GM13977 (cell line): ENCODE measurements around the gene MAGI2.

ENCODE experiments used
- DNase-seq: peaks from one replicate; pipeline ENCODE4 v3.0.0; 2012; ENCODE audit warnings: low spot score
- CTCF ChIP-seq: IDR thresholded peaks from 2 replicates; pipeline ENCODE4 v1.5.1; 2012; ENCODE audit warnings: mild to moderate bottlenecking, control low read depth; ENCODE audit not compliant: insufficient read depth; ENCODE audit errors: extremely low read depth, missing control alignments
- in situ Hi-C: fragments of 300-500 bp; cut with MboI; formaldehyde crosslinking; loops from one replicate; pipeline ENCODE4 v1.12.0; 2022; ENCODE audit warnings: low sequenced_read_pairs, low pct_unique_long_range_greater_than_20kb, mixed read lengths, inconsistent platforms; ENCODE audit not compliant: unreplicated experiment

MAGI2 gene

GRCh38 chr7:78571292-78571691 is 882.2 kb downstream of the MAGI2 start:
- in situ Hi-C loops: no loop called here
- no peak for TF ChIP-seq CTCF
- no peak for DNase-seq

- no peak for DNase-seq
- in situ Hi-C loops: no loop called here
- TF ChIP-seq CTCF: no peak
Observed at GRCh38 chr7:78568690-78569089, 884.8 kb downstream of the MAGI2 start.

GRCh38 chr7:78567836-78568235 is 885.6 kb downstream of the MAGI2 start:
- in situ Hi-C loops: no loop called here
- no peak for TF ChIP-seq CTCF
- no peak for DNase-seq

GRCh38 chr7:78565784-78566183 is 887.7 kb downstream of the MAGI2 start:
- TF ChIP-seq CTCF: no peak
- in situ Hi-C loops: no loop called here
- DNase-seq: no peak

GRCh38 chr7:78563191-78563590 is 890.3 kb downstream of the MAGI2 start:
- in situ Hi-C loops: no loop called here
- DNase-seq: no peak
- no peak for TF ChIP-seq CTCF

GRCh38 chr7:78562191-78562590 is 891.3 kb downstream of the MAGI2 start:
- in situ Hi-C loops: no loop called here
- no peak for TF ChIP-seq CTCF
- no peak for DNase-seq

- DNase-seq: no peak
- no peak for TF ChIP-seq CTCF
- in situ Hi-C loops: no loop called here
Observed at GRCh38 chr7:78558566-78558965, 894.9 kb downstream of the MAGI2 start.
